Karpas-422 (cell line): ENCODE results near the gene LANCL1. TPM values are rescaled to one million over a fixed set of nuclear protein-coding genes. Genes with fewer than 3 reads are reported as not detected.

Source experiments
- total RNA-seq: library from RNA; depleted of rRNA; stranded (reverse); fragments of >200 nt; shearing (Covaris generic); gene quantifications from 2 replicates; pipeline ENCODE4 v1.2.3, GENCODE V29; 2014; ENCODE audit warnings: low replicate concordance; rRNA removed

Gene LANCL1
- total RNA-seq, 1 experiment from 2014 or later: 126 TPM

Other genes starting within 250 kb of the LANCL1 start
- not detected in 2 replicates for gene MYL1, start 161.6 kb downstream of the LANCL1 start, total RNA-seq
- 2.8 and 5.0 TPM in 2 replicates for gene CPS1, start 79.8 kb upstream of the LANCL1 start, total RNA-seq